ENCODE data around the gene ZC3H7B. TPM values are rescaled to one million over a fixed set of nuclear protein-coding genes. Genes with fewer than 3 reads are reported as not detected.

ZC3H7B gene
- total RNA-seq, 1 donor from 2014 or later = 28.2 TPM

- intact Hi-C loops (cut with DNase I) = loop anchor here (5.0 kb wide), 1 partner anchor 1722 kb away; no protein-coding TSS in a partner anchor
- no peaks in the 10 kb centered on the region for H3K4me1 ChIP-seq
- no peak for TF ChIP-seq CTCF (IDR thresholded peaks at IDR 0.05)
- TF ChIP-seq POLR2A (IDR thresholded peaks at IDR 0.05) = no peak
- no peak for TF ChIP-seq POLR2AphosphoS5 (IDR thresholded peaks at IDR 0.05; ENCODE audit: insufficient read depth in 1 of 2, low read depth in 1 of 2)
- H3K9me3 ChIP-seq = no peaks in the 10 kb centered on the region
- H3K27me3 ChIP-seq = no peaks in the 10 kb centered on the region
- no peak for DNase-seq (ENCODE audit: extremely low spot score in 2 of 2)
- H3K27ac ChIP-seq = no peak overlapping the region
- no peak overlapping the region for H3K4me3 ChIP-seq
- H3K36me3 ChIP-seq = peaks cover 0 to 96% of the 10 kb centered on the region in 2 donors
These were observed 52.7 kb downstream of the ZC3H7B start for GRCh38 chr22:41353862-41354575.

GRCh38 chr22:41354979-41355378 lies 53.7 kb downstream of the ZC3H7B start:
- H3K9me3 ChIP-seq = no peaks in the 10 kb centered on the region
- peaks cover 0 to 87% of the 10 kb centered on the region in 2 donors for H3K36me3 ChIP-seq
- H3K4me3 ChIP-seq = no peak overlapping the region
- no peak overlapping the region for H3K27ac ChIP-seq
- intact Hi-C loops (cut with DNase I) = loop anchor here (5.0 kb wide), 1 partner anchor 1723 kb away; no protein-coding TSS in a partner anchor
- no peaks in the 10 kb centered on the region for H3K27me3 ChIP-seq
- TF ChIP-seq CTCF (IDR thresholded peaks at IDR 0.05) (no peak), POLR2A (IDR thresholded peaks at IDR 0.05) (no peak), POLR2AphosphoS5 (IDR thresholded peaks at IDR 0.05; ENCODE audit: insufficient read depth in 1 of 2, low read depth in 1 of 2) (no peak)
- no peak for DNase-seq (ENCODE audit: extremely low spot score in 2 of 2)
- H3K4me1 ChIP-seq = no peaks in the 10 kb centered on the region

DNA sequence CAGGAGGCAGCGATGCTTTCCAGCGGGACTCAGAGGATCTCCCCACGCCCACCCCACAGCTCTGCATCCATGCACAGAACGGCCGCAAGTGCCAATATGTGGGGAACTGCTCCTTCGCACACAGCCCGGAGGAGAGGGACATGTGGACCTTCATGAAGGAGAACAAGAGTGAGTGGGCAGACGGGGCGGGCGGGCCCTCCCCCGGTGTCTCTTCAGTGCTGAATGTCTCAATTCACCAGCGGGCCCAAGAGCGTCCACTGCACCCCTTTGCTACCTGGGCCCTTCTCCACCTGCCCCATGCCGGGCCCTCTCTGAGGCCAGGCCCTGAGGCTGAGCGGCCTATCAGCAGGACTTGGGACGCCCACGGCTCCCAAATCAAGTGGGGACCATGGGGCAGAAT lies 54.6 kb downstream of the ZC3H7B start:
- Histone ChIP-seq H3K9me3 (no peaks in the 10 kb centered on the region), H3K27ac (no peak overlapping the region), H3K4me3 (no peak overlapping the region), H3K27me3 (no peaks in the 10 kb centered on the region), H3K36me3 (peaks cover 0 to 79% of the 10 kb centered on the region in 2 donors), H3K4me1 (no peaks in the 10 kb centered on the region)
- DNase-seq (ENCODE audit: extremely low spot score in 2 of 2) = no peak
- intact Hi-C loops (cut with DNase I) = no loop called here
- TF ChIP-seq CTCF (IDR thresholded peaks at IDR 0.05) = no peak
- TF ChIP-seq POLR2A (IDR thresholded peaks at IDR 0.05) = no peak
- no peak for TF ChIP-seq POLR2AphosphoS5 (IDR thresholded peaks at IDR 0.05; ENCODE audit: insufficient read depth in 1 of 2, low read depth in 1 of 2)

- TF ChIP-seq POLR2A (IDR thresholded peaks at IDR 0.05) = no peak
- H3K27me3 ChIP-seq = no peaks in the 10 kb centered on the region
- no peak overlapping the region for H3K27ac ChIP-seq
- H3K36me3 ChIP-seq = peaks cover 0 to 72% of the 10 kb centered on the region in 2 donors
- intact Hi-C loops (cut with DNase I) = no loop called here
- no peaks in the 10 kb centered on the region for H3K4me1 ChIP-seq
- no peak for DNase-seq (ENCODE audit: extremely low spot score in 2 of 2)
- H3K4me3 ChIP-seq = no peak overlapping the region
- H3K9me3 ChIP-seq = no peaks in the 10 kb centered on the region
These were observed 55.2 kb downstream of the ZC3H7B start for GRCh38 chr22:41356430-41357028.

DNA sequence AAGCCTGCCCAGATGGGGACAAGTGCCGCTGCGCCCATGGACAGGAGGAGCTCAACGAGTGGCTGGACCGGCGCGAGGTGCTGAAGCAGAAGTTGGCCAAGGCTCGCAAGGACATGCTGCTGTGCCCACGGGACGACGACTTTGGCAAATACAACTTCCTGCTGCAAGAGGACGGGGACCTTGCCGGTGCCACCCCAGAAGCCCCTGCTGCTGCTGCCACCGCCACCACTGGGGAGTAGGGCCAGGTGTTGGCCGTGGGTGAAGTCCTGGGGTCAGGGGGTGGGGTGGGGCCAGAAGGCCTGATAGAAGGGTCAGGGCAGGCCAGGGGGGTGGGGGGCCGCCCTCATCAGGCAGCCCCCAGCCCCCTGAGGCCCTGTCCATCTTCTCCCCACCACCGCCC lies 55.9 kb downstream of the ZC3H7B start:
- DNase-seq (ENCODE audit: extremely low spot score in 2 of 2) = no peak
- no peak for TF ChIP-seq CTCF (IDR thresholded peaks at IDR 0.05)
- no peak for TF ChIP-seq POLR2A (IDR thresholded peaks at IDR 0.05)
- no peak for TF ChIP-seq POLR2AphosphoS5 (IDR thresholded peaks at IDR 0.05; ENCODE audit: insufficient read depth in 1 of 2, low read depth in 1 of 2)
- Histone ChIP-seq H3K36me3 (peaks cover 0 to 66% of the 10 kb centered on the region in 2 donors), H3K4me1 (no peaks in the 10 kb centered on the region), H3K9me3 (no peaks in the 10 kb centered on the region), H3K27me3 (no peaks in the 10 kb centered on the region), H3K27ac (no peak overlapping the region), H3K4me3 (no peak overlapping the region)
- intact Hi-C loops (cut with DNase I) = no loop called here
